Measurements from ENCODE around the gene MLH3.

MLH3 gene

GRCh38 chr14:75066691-75067090, 15.4 kb upstream of the MLH3 start:
- no peak for DNase-seq (ENCODE audit: low spot score)

GRCh38 chr14:75064205-75064567, 12.9 kb upstream of the MLH3 start:
- no peak for DNase-seq (ENCODE audit: low spot score)

GRCh38 chr14:75063491-75064204, 12.4 kb upstream of the MLH3 start, which contains the start of gene ACYP1:
Gene ACYP1, minus strand, starts transcription at chr14:75064024. Its CDS starts 471 bp downstream, at chr14:75063553.
- peak; percentile 74 for DNase-seq (ENCODE audit: low spot score)

GRCh38 chr14:75063013-75063412, 11.7 kb upstream of the MLH3 start:
- DNase-seq (ENCODE audit: low spot score), result no peak

DNA sequence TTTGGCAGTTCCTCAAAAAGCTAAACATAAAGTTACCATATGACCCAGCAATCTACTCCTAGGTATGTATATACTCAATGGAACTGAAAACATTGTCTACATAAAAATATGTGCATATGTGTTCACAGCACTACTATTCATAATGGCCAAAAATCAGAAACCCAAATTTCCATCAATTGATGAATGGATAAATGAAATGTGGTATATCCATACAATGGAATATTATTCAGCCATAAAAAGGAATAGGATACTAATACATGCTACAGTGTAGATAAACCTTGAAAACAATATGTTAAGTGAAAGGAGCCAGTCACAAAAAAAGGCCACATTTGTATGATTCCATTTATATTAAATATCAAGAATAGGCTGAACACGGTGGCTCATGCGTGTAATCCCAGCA, 9.2 kb upstream of the MLH3 start:
- DNase-seq (ENCODE audit: low spot score), result no peak

- DNase-seq (ENCODE audit: low spot score), result no peak
These were observed 8.4 kb upstream of the MLH3 start for GRCh38 chr14:75059642-75060041.

DNA sequence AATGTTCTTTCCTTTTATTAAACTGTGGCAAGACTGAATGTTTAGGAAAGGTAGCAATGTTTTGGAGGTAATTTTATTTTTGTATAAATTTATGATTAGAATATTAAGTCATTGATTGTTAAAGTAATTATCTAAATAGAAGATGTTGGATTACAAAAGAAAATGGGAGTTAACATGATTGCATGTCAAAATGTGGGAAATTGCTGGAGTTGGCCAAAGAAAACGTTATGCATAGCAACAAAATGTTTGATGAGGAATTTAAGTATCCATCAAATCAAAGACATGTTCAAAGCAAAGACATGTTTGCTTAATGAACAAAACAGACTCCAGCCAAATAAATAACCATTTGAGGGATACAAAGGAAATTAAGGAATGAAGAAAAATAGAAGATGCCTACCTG, 3.2 kb upstream of the MLH3 start:
- no peak for DNase-seq (ENCODE audit: low spot score)

GRCh38 chr14:75053396-75054291, 2.4 kb upstream of the MLH3 start:
- no peak for DNase-seq (ENCODE audit: low spot score)

DNA sequence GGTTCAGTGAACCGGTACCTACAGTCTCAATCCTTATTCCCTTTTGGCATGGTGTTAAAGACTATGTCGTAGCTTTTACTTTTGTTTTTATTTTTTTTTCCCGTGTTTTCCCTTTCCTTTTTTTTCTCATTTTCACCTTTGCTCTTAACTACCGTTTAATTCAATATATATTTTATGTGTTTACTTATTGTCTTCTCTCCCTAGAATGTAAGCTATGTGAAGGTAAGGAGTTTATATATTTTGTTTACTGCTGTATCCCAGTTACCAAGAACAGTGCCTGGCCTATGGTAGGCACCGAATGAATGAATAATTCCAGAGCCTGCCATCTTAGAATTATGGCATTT, 261 bp upstream of the MLH3 start:
- DNase-seq (ENCODE audit: low spot score), result no peak

DNA sequence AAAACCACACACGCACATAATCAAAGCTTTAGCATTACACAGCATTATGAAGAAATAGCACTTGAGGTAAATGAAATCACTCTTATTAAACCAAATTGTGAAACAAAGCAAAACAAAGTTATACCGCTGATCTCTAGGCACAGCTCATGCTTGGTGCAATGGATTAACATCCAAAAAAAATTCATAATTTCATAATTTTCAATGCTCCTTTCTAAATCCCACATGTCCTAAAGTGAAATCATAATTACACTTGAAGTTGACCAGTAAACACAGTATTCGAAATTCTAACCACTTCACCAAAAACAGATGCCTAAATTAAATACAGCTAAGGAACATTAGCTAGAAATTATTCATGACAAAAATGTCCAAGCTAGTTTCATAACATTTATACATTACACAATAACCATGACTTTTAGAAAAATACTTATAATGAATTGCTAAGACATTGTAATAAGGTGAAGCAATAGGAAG, 1.5 kb downstream of the MLH3 start:
- DNase-seq (ENCODE audit: low spot score), result no peak

DNA sequence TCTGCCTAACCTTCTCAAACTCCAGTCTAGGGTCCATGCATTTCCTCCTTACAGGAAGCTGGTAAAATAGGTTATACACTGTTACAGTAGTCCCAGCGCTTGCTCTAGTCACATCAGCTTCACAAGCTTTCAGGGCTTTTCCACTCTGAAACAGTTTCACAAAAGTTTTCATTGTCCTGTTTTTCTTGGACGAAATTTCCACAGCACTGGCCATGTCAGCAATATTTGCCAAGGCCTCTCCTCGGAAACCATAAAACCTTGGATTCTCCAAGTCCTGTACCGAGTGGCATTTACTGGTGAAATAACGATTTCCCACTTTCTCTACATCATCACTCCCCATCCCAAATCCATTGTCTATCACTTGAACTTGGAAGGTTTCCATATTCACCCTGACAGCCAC, 2.1 kb downstream of the MLH3 start:
- DNase-seq (ENCODE audit: low spot score), result no peak

GRCh38 chr14:75048101-75048500, 3.2 kb downstream of the MLH3 start:
- DNase-seq (ENCODE audit: low spot score), result no peak

GRCh38 chr14:75047506-75047905, 3.8 kb downstream of the MLH3 start:
- DNase-seq (ENCODE audit: low spot score), result no peak

GRCh38 chr14:75046899-75047298, 4.4 kb downstream of the MLH3 start:
- DNase-seq (ENCODE audit: low spot score), result no peak

DNA sequence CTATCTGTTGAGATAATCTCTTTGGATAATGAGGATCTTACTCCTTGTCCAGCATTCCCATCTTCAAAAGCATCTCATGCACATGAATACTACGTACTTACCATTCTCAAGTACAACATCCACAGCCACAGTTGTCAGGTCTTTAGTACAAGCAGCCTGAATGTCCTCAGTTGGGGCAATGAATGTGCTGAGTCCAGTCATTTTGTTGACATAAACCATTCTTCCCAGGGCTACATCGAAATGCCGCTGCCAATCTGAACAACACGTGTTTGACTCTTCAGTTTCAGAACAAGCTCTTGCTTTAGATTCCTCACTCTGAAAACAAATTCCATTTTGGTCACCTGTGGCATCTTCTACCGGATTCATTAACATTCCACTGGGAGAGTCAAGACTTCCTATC, 5.0 kb downstream of the MLH3 start:
- DNase-seq (ENCODE audit: low spot score), result no peak

DNA sequence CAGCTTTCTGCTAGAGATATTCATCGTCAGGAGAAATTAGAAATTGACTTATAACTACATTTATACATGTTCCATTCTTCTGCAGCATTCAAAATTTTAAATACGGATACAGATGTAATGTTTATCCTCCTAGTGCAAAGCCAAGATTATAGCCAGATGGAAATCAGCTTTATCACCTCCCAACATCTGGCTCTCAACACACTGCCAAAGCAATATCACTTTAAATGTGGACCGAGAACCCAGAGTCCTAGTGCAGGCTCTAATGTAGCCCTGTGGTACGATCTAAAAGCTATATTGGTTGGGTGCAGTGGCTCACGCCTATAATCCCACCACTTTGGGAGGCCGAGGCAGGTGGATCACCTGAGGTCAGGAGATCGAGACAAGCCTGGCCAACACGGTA, 6.5 kb downstream of the MLH3 start:
- no peak for DNase-seq (ENCODE audit: low spot score)

DNA sequence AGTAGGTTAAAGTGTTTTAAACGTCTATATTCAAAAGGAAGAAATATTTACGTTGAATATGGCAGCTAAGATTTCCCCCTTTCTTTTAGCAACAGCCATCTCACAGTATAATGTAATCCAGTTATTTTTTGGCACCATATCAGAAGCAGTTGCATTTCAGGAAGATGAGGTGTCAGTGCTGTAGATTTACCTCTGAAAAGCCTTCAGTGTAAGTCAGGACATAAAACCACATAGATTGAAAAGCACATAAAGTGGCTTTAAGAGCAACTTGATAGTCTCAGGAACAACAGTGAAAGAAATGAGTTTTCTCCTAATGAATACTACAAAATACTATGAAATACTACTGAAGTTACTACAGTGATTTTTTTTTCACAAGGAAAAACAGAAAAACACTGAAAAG, 6.9 kb downstream of the MLH3 start:
- peak; percentile 58 for DNase-seq (ENCODE audit: low spot score)

- peak; percentile 63 for DNase-seq (ENCODE audit: low spot score)
These were observed 9.2 kb downstream of the MLH3 start for GRCh38 chr14:75042035-75042434.

DNA sequence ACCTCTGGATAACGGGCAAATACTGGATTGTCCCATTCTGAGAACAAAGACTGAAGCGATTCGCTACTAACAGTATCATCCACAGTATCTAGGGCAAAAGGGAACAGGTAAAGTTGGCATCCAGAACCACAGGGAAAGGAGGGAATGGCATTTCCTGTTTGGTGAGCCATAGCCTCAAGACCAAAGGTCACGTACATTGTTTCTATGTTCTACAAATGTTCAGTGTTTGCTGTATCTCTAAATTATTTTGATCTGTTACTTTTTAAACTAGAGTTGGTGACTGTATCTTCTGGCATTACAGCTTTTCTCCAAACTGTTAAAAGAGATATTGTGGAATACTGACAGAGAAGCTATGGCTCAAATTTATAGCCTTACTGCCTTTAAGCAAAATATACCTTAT, 9.7 kb downstream of the MLH3 start:
- no peak for DNase-seq (ENCODE audit: low spot score)

GRCh38 chr14:75040959-75041358, 10.3 kb downstream of the MLH3 start:
- DNase-seq (ENCODE audit: low spot score), result no peak

GRCh38 chr14:75040507-75040906, 10.8 kb downstream of the MLH3 start:
- DNase-seq (ENCODE audit: low spot score), result no peak

- no peak for DNase-seq (ENCODE audit: low spot score)
These were observed 18.3 kb downstream of the MLH3 start for GRCh38 chr14:75032939-75033338.

- DNase-seq (ENCODE audit: low spot score), result no peak
These were observed 21.1 kb downstream of the MLH3 start for GRCh38 chr14:75030147-75030546.

All from COLO829 (cell line).